Measurements from ENCODE around the gene CBX1.

DNA sequence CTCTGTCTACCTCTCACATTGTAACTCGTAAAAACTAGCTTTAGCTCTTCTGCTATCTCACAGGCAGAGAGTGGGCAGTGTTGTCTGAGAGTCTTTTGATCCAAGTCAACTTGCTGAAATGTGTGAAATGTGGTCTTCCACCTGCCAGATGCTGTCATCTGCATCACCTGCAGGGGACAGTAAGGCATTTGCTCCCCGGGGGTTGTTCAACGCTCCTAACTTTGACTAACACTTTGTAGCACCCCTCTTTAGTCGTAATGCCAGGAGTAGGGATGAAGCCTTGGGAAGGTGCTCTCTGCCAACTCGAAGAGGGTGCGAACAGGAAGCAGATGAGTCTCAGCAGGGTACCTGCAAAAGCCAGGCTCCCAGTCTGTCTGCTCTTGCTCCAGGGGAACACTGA, 42.4 kb upstream of the CBX1 start:
- TF ChIP-seq, protein P1, sequence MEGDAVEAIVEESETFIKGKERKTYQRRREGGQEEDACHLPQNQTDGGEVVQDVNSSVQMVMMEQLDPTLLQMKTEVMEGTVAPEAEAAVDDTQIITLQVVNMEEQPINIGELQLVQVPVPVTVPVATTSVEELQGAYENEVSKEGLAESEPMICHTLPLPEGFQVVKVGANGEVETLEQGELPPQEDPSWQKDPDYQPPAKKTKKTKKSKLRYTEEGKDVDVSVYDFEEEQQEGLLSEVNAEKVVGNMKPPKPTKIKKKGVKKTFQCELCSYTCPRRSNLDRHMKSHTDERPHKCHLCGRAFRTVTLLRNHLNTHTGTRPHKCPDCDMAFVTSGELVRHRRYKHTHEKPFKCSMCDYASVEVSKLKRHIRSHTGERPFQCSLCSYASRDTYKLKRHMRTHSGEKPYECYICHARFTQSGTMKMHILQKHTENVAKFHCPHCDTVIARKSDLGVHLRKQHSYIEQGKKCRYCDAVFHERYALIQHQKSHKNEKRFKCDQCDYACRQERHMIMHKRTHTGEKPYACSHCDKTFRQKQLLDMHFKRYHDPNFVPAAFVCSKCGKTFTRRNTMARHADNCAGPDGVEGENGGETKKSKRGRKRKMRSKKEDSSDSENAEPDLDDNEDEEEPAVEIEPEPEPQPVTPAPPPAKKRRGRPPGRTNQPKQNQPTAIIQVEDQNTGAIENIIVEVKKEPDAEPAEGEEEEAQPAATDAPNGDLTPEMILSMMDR (IDR thresholded peaks at IDR 0.05; ENCODE audit: low read depth, low read length, poor library complexity, severe bottlenecking), result no peak
- TF ChIP-seq EZH2phosphoT487 (IDR thresholded peaks at IDR 0.05; ENCODE audit: borderline replicate concordance, low read length), result no peak

Data from DOHH2 (cell line).